GM18526 (cell line): ENCODE data around the gene TMPRSS13.

Experiments used
- POLR2A ChIP-seq: IDR thresholded peaks from 3 replicates; pipeline ENCODE4 v1.6.1; 2011; ENCODE audit not compliant: insufficient read length; ENCODE audit errors: extremely low read depth

The TMPRSS13 gene

DNA sequence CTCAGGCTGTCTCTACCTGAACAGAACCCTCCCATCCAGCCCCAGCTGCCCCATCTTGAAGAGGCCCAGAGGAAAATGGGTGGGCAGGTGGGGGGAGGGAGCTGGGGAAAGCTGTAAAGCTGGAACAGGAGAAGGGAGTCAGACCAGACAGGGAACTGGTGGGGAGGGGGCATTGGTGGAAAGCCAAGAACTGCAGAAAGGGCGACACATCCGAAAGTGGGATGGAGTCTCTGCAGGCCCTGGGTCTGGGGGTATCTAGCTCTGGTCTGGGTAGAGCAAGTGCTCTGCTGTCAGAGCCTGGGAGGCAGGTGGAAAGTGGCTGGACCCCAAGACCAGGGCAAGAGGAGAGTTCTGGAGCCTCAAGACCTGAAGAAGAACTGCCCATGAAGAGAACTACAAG is 7.7 kb downstream of the TMPRSS13 start:
- no peak for TF ChIP-seq POLR2A

DNA sequence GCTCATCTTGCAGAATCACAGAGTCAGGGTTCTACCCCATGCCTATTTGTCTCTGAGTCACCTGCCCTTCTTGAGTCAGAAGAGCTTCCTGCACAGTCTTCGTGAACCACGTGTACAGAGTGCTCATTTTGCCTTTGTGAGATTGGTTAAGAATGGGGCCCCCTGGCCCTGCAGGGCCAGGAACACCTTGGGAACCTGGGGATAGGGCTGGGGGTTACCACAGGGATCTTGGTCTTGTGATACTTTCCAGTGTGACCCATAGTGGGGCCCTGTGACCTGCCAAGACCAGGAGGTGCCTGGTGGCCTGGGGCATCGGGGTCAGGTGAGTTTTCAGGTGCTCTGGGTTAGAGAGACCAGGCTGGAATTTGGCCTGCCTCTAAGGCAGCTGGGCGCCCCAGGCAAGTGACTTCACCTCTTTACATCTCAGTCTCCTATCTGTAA is 9.4 kb downstream of the TMPRSS13 start:
- TF ChIP-seq POLR2A, result no peak

DNA sequence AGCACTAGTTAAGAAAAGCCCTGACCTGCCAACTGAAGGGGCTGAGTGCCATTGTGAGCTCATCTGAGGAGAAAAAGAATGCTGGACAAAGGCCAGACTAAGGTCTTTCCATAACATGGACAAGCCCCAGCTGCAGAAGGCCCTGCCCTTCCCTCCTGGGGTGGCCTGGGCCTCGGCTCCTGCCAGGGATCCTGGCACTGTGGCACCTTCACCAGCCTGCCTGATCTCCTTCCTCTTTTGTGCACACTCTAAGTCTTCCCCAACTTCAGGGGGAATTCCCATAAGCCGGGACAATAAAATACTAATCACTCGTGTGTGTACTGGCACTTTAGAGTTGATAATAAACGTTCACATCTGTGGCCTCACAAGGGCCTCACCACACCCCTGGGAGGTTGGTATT is 9.9 kb downstream of the TMPRSS13 start:
- TF ChIP-seq POLR2A, result no peak

DNA sequence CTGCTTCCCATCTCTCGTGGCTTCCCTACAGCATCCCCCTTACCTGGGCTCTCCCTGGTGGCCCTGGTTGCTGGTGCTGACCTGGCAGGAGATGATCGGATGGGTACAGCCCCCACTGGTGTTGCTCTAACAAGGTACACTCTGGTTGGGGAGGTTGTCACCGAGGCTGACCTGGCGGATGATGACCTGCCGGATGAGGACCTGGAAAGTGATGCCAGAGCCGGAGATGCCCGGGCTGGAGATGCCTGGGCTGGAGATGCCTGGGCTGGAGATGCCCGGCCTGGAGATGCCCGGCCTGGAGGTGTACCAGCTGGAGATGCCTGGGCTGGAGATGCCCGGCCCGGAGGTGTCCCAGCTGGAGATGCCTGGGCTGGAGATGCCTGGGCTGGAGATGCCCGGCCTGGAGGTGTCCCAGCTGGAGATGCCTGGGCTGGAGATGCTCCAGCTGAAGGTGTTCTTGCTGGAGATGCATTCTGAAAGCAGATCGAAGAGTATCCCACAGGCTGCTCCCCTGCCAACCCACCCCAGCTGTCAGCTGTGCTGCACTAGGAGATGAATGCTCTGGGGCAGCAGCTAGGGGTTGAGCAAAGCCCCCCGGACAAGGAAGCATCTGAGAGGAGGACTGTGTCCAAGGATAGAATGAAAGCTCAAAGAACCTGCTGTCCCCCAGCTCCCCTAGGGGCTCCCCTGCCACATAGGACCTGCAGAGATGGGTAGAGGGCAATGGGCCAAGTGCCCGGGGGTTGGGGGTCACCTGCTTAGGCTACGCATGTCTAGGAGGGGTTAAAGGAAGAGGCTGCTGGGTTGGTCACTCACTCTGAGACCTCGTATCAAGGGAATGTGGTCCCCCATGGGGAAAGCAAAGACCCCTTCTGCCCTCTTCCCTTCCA is 10.6 kb downstream of the TMPRSS13 start:
- no peak for TF ChIP-seq POLR2A

DNA sequence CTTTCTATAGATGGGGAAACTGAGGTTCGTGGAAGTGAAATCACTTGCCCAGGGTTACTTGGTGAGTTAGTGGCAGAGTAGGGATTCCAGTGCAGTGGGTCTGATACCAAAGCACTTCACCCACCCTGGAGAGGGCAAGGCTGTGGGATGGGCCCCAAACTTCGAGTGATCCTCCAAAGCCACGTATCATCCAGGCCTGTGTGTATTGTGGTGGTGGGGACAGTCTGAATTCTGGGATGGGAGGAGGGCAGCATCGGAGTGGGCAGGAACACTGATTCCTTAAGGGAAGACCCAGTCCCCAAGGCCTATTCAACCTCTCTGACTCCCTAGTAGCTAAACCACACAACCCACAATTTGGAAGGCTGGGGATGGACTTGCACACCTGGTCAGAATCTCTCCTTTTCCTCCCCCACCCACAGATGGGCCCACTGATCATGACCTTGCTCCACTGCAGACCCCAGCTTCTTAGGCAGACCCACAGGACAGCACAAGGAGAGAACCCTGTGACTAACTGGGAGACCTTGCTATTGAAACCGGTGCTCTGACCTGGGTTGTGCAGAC is 11.5 kb downstream of the TMPRSS13 start:
- TF ChIP-seq POLR2A, result no peak

DNA sequence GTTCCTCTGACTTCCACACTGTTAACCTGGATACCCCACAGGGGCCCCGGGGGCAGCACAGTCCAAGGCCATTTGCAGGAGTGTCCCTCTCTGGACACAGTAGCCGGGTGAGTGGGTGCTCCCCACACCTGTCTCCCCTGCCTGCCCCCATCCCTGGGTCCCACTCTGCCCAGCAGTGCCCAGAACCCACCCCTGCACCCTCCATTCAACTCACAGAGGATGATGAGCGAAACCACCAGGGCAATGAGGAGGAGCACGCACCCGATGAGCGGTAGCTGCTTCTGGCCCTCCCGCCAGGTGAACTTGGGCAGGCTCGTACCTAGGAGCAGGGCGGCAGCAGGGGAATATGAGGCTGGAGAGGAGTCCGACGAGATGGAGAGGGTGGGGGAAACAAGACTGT is 12.2 kb downstream of the TMPRSS13 start:
- no peak for TF ChIP-seq POLR2A

DNA sequence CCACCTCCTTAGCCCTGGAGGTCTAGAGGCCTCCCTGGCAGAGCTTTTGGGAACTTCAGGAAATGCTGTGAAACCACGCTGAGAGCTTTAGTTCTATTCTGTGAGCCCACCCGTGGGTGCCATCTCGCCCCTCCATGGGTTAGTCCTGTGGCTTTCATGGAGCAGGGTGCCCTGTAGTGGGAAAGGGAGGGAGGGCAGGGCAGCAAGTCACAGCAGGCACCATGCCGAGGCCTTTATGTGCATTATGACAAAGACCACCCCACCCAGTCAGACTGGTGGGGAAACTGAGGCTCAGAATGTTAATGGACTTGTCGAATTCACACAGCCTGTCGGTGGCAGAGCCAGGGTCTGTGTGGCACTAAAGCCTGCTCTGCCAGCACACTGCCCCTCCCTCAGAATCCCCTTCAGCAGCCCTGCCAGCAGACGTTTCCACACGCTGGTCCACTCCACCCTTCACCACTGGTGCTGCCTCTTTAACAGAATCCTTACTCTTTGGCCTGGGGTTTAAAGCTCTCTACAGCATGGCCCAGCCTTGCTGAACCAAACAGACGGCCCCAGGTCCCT is 13.4 kb downstream of the TMPRSS13 start:
- no peak for TF ChIP-seq POLR2A

DNA sequence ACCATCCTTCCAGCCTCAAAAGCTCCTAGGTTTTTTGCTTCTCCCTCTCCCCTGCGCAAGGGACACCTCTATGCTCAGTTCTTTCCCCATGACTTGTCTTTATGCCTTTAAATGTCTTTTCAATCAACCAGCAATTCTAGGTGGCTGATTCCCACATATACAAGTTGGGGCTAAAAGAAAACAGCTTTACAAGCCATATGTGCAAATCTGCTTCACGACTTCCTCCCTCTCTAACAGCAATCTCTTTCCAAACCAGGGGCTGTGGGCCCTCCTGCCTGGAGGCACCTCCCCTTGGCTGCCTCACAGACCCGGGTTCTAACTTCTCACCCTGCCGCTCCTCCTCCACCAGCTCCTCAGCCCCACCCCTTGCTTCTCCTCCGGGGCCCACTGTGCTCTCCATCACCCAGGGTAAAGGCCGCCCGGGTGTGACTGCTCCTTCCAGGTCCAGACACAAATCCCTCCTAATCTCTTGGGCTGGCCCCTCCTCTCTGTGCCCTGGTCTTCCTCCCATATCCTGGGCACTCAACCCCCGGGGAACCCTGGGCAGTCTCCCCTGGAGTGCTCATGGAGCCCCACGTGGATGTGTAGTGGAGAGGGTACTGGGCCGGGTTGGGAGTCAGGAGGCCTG is 14.1 kb downstream of the TMPRSS13 start:
- no peak for TF ChIP-seq POLR2A

DNA sequence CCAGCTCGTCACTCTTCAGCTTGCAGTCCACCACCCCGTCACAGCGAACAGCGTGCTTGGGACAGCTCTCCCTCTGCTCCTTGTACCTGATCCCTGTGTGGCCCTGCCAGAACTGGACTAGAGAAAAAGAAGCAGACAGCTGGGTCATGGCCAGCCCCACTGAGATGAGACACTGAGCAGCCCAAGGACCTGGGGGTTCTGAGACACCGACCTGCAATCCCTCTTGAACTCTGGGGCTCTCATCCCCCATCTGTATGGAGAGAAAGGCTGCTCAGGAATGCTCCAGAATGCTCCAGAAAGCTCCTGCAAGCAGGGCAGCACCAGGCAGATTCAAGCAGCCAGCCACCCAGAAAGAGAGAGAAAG is 14.8 kb downstream of the TMPRSS13 start:
- TF ChIP-seq POLR2A, result no peak

DNA sequence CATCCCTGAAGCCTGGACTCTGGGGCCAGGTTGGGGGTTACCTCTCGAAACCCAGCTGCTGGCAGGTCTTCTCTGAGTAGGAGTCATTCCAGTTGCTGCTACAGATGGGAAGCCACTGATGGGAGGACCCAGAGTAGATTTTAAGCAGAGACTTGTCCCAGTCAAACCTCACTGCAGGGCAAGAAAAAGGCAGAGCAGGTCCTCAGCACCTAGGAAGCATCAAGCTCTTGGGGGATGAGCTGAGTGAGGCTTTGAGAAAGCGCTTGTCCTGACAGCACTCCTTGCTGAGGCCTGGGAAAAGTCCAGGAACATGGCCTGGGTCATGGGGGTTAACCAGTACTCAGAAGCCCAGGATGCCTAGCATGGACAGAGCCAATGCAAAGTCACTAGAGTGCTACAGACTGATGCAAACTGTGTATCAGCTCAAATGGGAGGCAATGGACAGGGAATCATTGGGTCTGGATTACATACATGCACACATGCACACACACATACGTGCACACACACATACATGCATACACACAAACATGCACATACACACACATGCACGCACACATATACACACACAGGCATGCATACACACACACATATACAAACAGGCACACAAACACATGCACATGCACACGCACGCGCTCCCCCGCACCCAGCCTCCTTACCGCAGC is 15.3 kb downstream of the TMPRSS13 start:
- TF ChIP-seq POLR2A, result no peak

DNA sequence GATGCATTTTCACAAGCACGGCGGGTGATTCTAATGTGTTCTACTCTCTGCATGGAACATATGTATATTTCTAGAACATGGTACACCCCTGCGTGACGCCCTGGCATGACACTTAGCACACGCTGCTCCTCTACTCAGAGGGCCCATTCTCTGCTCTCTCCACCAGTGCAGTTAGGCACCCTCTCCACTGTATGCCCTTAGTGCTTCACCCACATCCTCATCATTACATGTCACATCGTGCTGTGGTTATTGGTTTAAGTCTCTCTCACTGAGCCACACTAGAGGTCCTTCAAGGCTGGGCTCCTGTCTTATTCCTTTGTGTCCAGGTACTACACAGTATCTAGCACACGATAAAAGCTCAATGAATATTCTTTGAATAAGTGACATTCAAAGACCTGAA is 16.7 kb downstream of the TMPRSS13 start:
- TF ChIP-seq POLR2A, result no peak

DNA sequence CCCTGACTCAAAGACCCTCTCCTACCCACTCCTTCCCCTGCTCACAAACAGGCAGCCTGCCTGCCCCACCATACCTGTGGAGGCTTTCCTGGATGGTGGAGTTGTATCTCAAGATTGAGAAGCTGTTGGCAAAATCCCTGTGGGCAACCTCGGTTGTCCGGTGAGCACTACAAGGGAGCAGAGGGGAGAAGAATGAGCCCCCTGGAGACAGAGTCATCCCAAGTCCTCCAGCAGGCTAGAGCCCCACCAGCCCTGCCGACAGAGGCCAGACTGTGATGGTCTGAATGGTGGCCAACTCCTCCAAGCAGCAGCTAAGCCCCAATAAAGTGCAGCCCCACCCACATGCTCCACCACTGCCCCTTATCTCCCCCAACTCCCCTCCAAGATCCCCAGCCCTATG is 17.5 kb downstream of the TMPRSS13 start:
- no peak for TF ChIP-seq POLR2A

DNA sequence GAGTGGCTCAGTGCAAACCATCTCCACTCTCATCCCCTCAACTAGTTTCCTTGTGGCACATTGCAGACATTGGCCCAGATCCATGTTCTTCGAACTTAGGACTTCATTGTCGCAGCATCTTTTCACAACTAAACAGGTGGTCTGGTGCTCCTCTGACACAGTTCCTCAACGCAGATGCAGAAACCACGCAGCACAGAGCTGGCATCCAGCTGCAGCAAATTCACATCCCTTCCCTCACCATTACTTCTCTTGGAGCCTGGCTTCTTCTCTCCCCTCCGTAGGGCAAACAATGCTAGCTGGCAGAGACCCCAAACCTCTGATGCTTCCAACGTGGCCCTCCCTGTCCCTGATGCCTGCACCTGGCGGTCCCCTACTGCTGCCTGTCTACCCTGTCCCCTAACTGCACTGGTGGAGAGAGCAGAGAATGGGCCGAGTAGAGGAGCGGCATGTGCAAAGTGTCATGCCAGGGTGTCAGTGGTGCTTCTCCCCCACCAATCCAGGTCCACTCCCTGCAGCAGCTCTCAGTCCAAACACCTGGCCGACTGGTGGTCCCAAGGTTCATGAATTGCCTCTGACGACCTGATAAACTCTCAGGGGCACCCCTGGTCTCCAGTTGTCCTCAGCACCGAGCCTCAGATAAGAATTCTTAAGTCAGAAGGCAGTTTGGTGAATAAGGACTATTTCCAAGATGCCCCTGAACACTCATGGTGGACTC is 18.1 kb downstream of the TMPRSS13 start:
- TF ChIP-seq POLR2A, result no peak

DNA sequence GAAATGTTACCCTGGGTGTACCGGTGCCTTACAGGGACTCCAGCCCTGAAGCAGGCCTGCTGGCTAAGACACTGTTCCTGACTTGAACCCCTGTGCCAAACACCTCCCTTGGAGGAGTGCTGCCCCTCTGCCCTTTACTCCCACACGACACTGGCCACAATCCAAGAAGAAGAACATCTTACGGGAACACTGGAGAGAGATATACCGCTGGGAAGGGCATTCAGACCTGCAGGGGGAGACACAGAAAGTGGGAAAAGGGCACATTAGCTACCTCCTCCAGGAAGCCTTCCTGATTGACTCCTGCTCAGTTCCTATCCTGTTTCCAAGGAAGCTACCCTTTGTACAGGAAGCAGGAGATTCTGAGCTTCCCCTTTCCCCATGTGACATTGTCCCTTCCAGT is 18.7 kb downstream of the TMPRSS13 start:
- TF ChIP-seq POLR2A, result no peak
